NCI-H1694 (cell line): ENCODE results near the gene TOE1.

Experiments used
- DNase-seq: peaks from one replicate; lab custom pipeline; 2025; lab: John Stamatoyannopoulos, UW

TOE1 gene

GRCh38 chr1:45326627-45327623 lies 13.0 kb upstream of the TOE1 start, which contains the start of gene HPDL:
Gene HPDL (plus strand): TSS chr1:45326895. CDS start chr1:45327149, 254 bp downstream.
- peak; percentile 36 for DNase-seq

- DNase-seq: no peak
Measured at GRCh38 chr1:45327644-45328515, 12.1 kb upstream of the TOE1 start.

GRCh38 chr1:45328680-45329079 lies 11.3 kb upstream of the TOE1 start:
- no peak for DNase-seq

GRCh38 chr1:45329445-45329844 lies 10.5 kb upstream of the TOE1 start:
- DNase-seq: no peak

- no peak for DNase-seq
Measured at GRCh38 chr1:45331436-45332345, 8.3 kb upstream of the TOE1 start.

GRCh38 chr1:45332346-45332720 lies 7.6 kb upstream of the TOE1 start:
- no peak for DNase-seq

GRCh38 chr1:45334308-45335245 lies 5.4 kb upstream of the TOE1 start:
- DNase-seq: no peak

- DNase-seq: no peak
Measured at GRCh38 chr1:45335855-45336324, 4.1 kb upstream of the TOE1 start.

GRCh38 chr1:45337630-45338325 lies 2.2 kb upstream of the TOE1 start:
- DNase-seq: no peak

- DNase-seq: peak; percentile 40
Measured at GRCh38 chr1:45340816-45341466, 971 bp downstream of the TOE1 start.

GRCh38 chr1:45344499-45344898 lies 4.5 kb downstream of the TOE1 start:
- DNase-seq: no peak

- DNase-seq: no peak
Measured at GRCh38 chr1:45345014-45345413, 5.0 kb downstream of the TOE1 start.

- DNase-seq: no peak
Measured at GRCh38 chr1:45346473-45346872, 6.5 kb downstream of the TOE1 start.

GRCh38 chr1:45348020-45348419 lies 8.1 kb downstream of the TOE1 start:
- no peak for DNase-seq

- no peak for DNase-seq
Measured at GRCh38 chr1:45348609-45348965, 8.6 kb downstream of the TOE1 start.

GRCh38 chr1:45348966-45349677 lies 9.2 kb downstream of the TOE1 start:
- DNase-seq: no peak

- DNase-seq: no peak
Measured at GRCh38 chr1:45351508-45351907, 11.5 kb downstream of the TOE1 start.

GRCh38 chr1:45353685-45354084 lies 13.7 kb downstream of the TOE1 start:
- no peak for DNase-seq

- DNase-seq: no peak
Measured at GRCh38 chr1:45354838-45355237, 14.9 kb downstream of the TOE1 start.
